GM12878 (cell line): ENCODE results near the gene METTL16. TPM values are rescaled to one million over a fixed set of nuclear protein-coding genes. Genes with fewer than 3 reads are reported as not detected.

Source experiments
- ATAC-seq: fragments of 200-7000 bp; cut with Tn5 transposase; 3 replicates; pipeline ENCODE4 v1.9.1; 2020; ENCODE audit warnings: mild to moderate bottlenecking, moderate library complexity
- BruUV-seq: library from RNA; stranded (reverse); fragments of 400-500 nt; replicated peaks from 2 replicates; lab custom pipeline; 2021; lab: Mats Ljungman, UMichigan
- CTCF ChIA-PET: fragments of 300-600 bp; sonication (Branson Sonifier 250); formaldehyde crosslinking; extraction: SDS; loops from one replicate; lab custom pipeline; 2021; ENCODE audit warnings: inconsistent platforms; lab: Yijun Ruan, JAX
- POLR2A ChIA-PET: fragments of 350-600 bp; formaldehyde crosslinking; extraction: SDS; loops from one replicate; lab custom pipeline; 2021; ENCODE audit warnings: inconsistent platforms; lab: Charles Lee
- RAD21 ChIA-PET: fragments of 300-600 bp; sonication (Branson Sonifier 250); formaldehyde crosslinking; loops from one replicate; lab custom pipeline; 2023; ENCODE audit warnings: antibody characterized with exemption; ENCODE audit not compliant: unreplicated experiment; lab: Charles Lee
- SMC1A ChIA-PET: fragments of 300-600 bp; sonication (Branson Sonifier 250); formaldehyde crosslinking; loops from one replicate; lab custom pipeline; 2023; ENCODE audit not compliant: unreplicated experiment, uncharacterized antibody; lab: Charles Lee
- DNase-seq: peaks from one replicate; pipeline ENCODE4 v3.0.0-alpha.2; 2011; ENCODE audit warnings: low read depth, low spot score
- FAIRE-seq: peaks from 3 replicates; lab custom pipeline; 2011; peaks lifted over from hg19 to GRCh38; lab: Jason Lieb, UNC
- H2AFZ ChIP-seq: 2 replicates; pipeline ENCODE4 v1.6.0; 2011; ENCODE audit warnings: low read depth, low read length, control low read depth; ENCODE audit not compliant: control insufficient read depth
- H3K27ac ChIP-seq: 2 replicates; pipeline ENCODE4 v1.5.1; 2011; ENCODE audit warnings: control low read depth; ENCODE audit not compliant: control insufficient read depth, insufficient read depth
- H3K27me3 ChIP-seq, 2 experiments: replicated peaks in 1 of 2; 2 replicates each; pipeline versions ENCODE4 v1.6.0 to v1.6.1; 2011; ENCODE audit warnings: low read length in 1 of 2; ENCODE audit not compliant: control insufficient read depth in 2 of 2, insufficient read depth in 2 of 2
- H3K36me3 ChIP-seq, 2 experiments: 2 replicates each; pipeline ENCODE4 v1.5.1; 2011; ENCODE audit warnings: low read length in 1 of 2; ENCODE audit not compliant: control insufficient read depth in 2 of 2, insufficient read depth in 2 of 2
- H3K4me1 ChIP-seq: 2 replicates; pipeline ENCODE4 v1.6.1; 2011; ENCODE audit warnings: mild to moderate bottlenecking, low read length, moderate library complexity, mixed read lengths; ENCODE audit not compliant: control insufficient read depth, insufficient read depth
- H3K4me2 ChIP-seq: 2 replicates; pipeline ENCODE4 v1.6.0; 2011; ENCODE audit warnings: control low read depth; ENCODE audit not compliant: control insufficient read depth, insufficient read depth
- H3K4me3 ChIP-seq: fragments of 200-600 bp; sonication (generic); 2 replicates; pipeline ENCODE4 v1.5.1; 2016
- H3K79me2 ChIP-seq: 2 replicates; pipeline ENCODE4 v1.6.0; 2011; ENCODE audit warnings: low read length; ENCODE audit not compliant: control insufficient read depth, insufficient read depth
- H3K9ac ChIP-seq: 2 replicates; pipeline ENCODE4 v1.8.0; 2011; ENCODE audit warnings: low read length, control low read depth, mixed read lengths; ENCODE audit not compliant: control insufficient read depth, insufficient read depth
- H3K9me3 ChIP-seq: replicated peaks from 3 replicates; pipeline ENCODE4 v1.5.1; 2011; ENCODE audit warnings: mild to moderate bottlenecking, low read length; ENCODE audit not compliant: control insufficient read depth, insufficient read depth
- H4K20me1 ChIP-seq: 2 replicates; pipeline ENCODE4 v1.6.0; 2011; ENCODE audit not compliant: control insufficient read depth, insufficient read depth
- E2F4 ChIP-seq: IDR thresholded peaks from 2 replicates; pipeline ENCODE4 v1.6.1; 2012; ENCODE audit warnings: low read depth, low read length, improper control_type of control experiment
- EZH2 ChIP-seq: IDR thresholded peaks from 2 replicates; pipeline ENCODE4 v1.6.1; 2012; ENCODE audit warnings: low read depth, mild to moderate bottlenecking, control low read depth, inconsistent platforms, low read length, borderline replicate concordance; ENCODE audit not compliant: control insufficient read depth
- HSF1 ChIP-seq: fragments of 150-350 bp; IDR thresholded peaks from 2 replicates; pipeline ENCODE4 v1.6.1; 2014; ENCODE audit warnings: mild to moderate bottlenecking, low read depth, low read length
- JUND ChIP-seq: IDR thresholded peaks from 2 replicates; pipeline ENCODE4 v1.6.1; 2012; ENCODE audit warnings: low read depth, mild to moderate bottlenecking, low read length, improper control_type of control experiment, moderate library complexity
- MAX ChIP-seq: IDR thresholded peaks from 2 replicates; pipeline ENCODE4 v1.6.1; 2012; ENCODE audit warnings: low read depth, low read length, improper control_type of control experiment
- PAX5 ChIP-seq: IDR thresholded peaks from 2 replicates; pipeline ENCODE4 v1.6.1; 2011; ENCODE audit warnings: low read depth, low read length, borderline replicate concordance
- TAF1 ChIP-seq: IDR thresholded peaks from 2 replicates; pipeline ENCODE4 v1.6.1; 2011; ENCODE audit warnings: mild to moderate bottlenecking, low read depth, low read length, borderline replicate concordance
- ZBTB40 ChIP-seq: fragments of 450-650 bp; IDR thresholded peaks from 2 replicates; pipeline ENCODE4 v1.6.1; 2016; ENCODE audit warnings: mild to moderate bottlenecking, moderate library complexity, borderline replicate concordance
- ZNF384 ChIP-seq: IDR thresholded peaks from 2 replicates; pipeline ENCODE4 v1.6.1; 2012; ENCODE audit warnings: low read depth, mild to moderate bottlenecking, low read length, improper control_type of control experiment, borderline replicate concordance
- ZNF687 ChIP-seq: fragments of 450-650 bp; IDR thresholded peaks from 2 replicates; pipeline ENCODE4 v1.6.1; 2017; ENCODE audit warnings: mild to moderate bottlenecking, moderate library complexity
- WGBS: methylation state at CpG from one replicate; pipeline ENCODE4 v1.1.6; 2016; ENCODE audit warnings: low lambda C conversion rate; ENCODE audit not compliant: insufficient replicate concordance, insufficient coverage; ENCODE audit errors: missing lambda C conversion rate; 5-methylcytosine and 5-hydroxymethylcytosine counted together
- in situ Hi-C: fragments of 300-500 bp; cut with MboI; formaldehyde crosslinking; loops from 9 replicates; pipeline ENCODE4 v1.14.3; 2018; ENCODE audit warnings: mixed read lengths
- intact Hi-C: fragments of 100-400 bp; cut with micrococcal nuclease; formaldehyde crosslinking; loops from one replicate; pipeline ENCODE4 v1.14.2; 2022; ENCODE audit not compliant: unreplicated experiment
- polyA plus RNA-seq, 11 experiments: library from polyadenylated mRNA; depleted of rRNA in 4 of 11; unstranded in 6 of 11; stranded (reverse) in 5 of 11; fragments of >200 nt; fragmentation: Nextera tagmentation in 4 of 11; fragmentation: Illumina TruSeq in 1 of 11; extraction: Ambion mirVana in 4 of 11; extraction: Trizol in 1 of 11; gene quantifications; 1 replicate in 1 of 11; 2 replicates in 10 of 11; pipeline versions ENCODE4 v1.2.1 to v1.2.3, GENCODE V29; 2011 to 2016; ENCODE audit warnings: inconsistent platforms in 2 of 11, missing spikeins in 2 of 11, low read depth in 1 of 11
- total RNA-seq, 4 experiments: library from RNA; depleted of rRNA in 3 of 4; stranded (reverse); fragments of >200 nt in 3 of 4; fragmentation: Illumina TruSeq in 1 of 4; extraction: Trizol in 1 of 4; gene quantifications; 2 replicates each; pipeline versions ENCODE4 v1.2.1 to v1.2.3, GENCODE V29; 2013 to 2021

Gene METTL16
- total and polyA plus RNA-seq, 10 of the 15 experiments (the other 5 are each of a cell fraction or from before 2014, with no cell fraction given) = 15.6 to 34.3 (median 23.7) TPM

GRCh38 chr17:2414446-2415064 is 97.1 kb downstream of the METTL16 start:
- ATAC-seq = no peak
- CTCF ChIA-PET = interaction anchor here (1.8 to 9.9 kb wide), 3 partner anchors 11 to 505 kb away, joined by 9 to 597 read pairs (median 38); no protein-coding TSS in a partner anchor
- Histone ChIP-seq H3K36me3 (peaks cover 12 to 13% of the 10 kb centered on the region in 2 experiments), H3K4me1 (no peaks in the 10 kb centered on the region), H3K9me3 (no peaks in the 10 kb centered on the region), H3K27ac (no peak overlapping the region), H3K4me3 (no peak overlapping the region), H3K9ac (no peak overlapping the region), H3K4me2 (no peak overlapping the region), H2AFZ (no peak overlapping the region), H3K27me3 (no peaks in the 10 kb centered on the region), H4K20me1 (no peaks in the 10 kb centered on the region), H3K79me2 (no peaks in the 10 kb centered on the region)
- intact Hi-C loops = no loop called here
- in situ Hi-C loops = loop anchor here (5.0 to 25.0 kb wide), 2 partner anchors 37 to 598 kb away; no protein-coding TSS in a partner anchor
- no TSS peak for BruUV-seq
- no peak for FAIRE-seq
- RAD21 ChIA-PET = interaction anchor here (10.1 kb wide), 1 partner anchor 33 kb away, joined by 376 read pairs; no protein-coding TSS in a partner anchor
- POLR2A ChIA-PET = interaction anchor here (0.6 kb wide), 2 partner anchors 13 to 102 kb away, joined by 4 to 7 read pairs; no protein-coding TSS in a partner anchor
- 96% methylated on average over 22 of the region's 22 CpGs for WGBS
- no peak for DNase-seq
- SMC1A ChIA-PET = interaction anchor here (12.3 kb wide), 1 partner anchor 33 kb away, joined by 364 read pairs; no protein-coding TSS in a partner anchor
- TF ChIP-seq MAX = no peak
- no peak for TF ChIP-seq PAX5
- TF ChIP-seq E2F4 = no peak
- TF ChIP-seq HSF1 = no peak
- TF ChIP-seq ZNF384 = no peak
- no peak for TF ChIP-seq ZBTB40
- no peak for TF ChIP-seq ZNF687
- no peak for TF ChIP-seq EZH2
- no peak for TF ChIP-seq JUND
- no peak for TF ChIP-seq TAF1
